Endothelial cell of umbilical vein (primary cell): ENCODE measurements around the gene KRTAP10-10.

Source experiments
- MYC ChIP-seq: IDR thresholded peaks from one replicate; pipeline ENCODE4 v1.6.1; 2011; ENCODE audit warnings: mild to moderate bottlenecking, low read depth, low read length
- TF ChIP-seq, protein P1 (sequence below), 2 donors: IDR thresholded peaks; 1 replicate in 1 of 2; 2 replicates in 1 of 2; pipeline ENCODE4 v1.5.1; 2011; ENCODE audit warnings: low read length in 2 of 2, mild to moderate bottlenecking in 2 of 2, moderate library complexity in 2 of 2, control low read depth in 1 of 2, inconsistent platforms in 1 of 2, low read depth in 1 of 2; ENCODE audit not compliant: insufficient read depth in 1 of 2; ENCODE audit errors: extremely low read depth in 1 of 2

DNA sequence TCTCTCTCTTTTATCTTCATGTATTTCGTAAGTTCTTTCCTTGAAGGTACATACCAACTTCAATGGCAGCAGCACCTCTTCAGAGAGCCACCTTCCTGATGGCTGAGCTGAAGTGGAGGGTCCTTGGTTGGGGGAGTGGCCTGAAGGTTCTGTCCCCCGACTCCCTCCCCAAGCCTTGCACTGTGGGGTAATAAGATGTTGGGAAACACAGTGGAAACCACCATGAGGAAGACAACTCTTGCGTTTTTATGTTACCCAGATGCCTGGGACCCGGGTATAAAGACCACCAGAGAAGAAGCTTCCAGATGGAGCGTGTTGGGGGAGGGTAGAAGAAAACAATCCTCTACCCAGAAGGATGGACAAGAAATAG lies 21.4 kb downstream of the KRTAP10-10 start:
- TF ChIP-seq, protein P1, sequence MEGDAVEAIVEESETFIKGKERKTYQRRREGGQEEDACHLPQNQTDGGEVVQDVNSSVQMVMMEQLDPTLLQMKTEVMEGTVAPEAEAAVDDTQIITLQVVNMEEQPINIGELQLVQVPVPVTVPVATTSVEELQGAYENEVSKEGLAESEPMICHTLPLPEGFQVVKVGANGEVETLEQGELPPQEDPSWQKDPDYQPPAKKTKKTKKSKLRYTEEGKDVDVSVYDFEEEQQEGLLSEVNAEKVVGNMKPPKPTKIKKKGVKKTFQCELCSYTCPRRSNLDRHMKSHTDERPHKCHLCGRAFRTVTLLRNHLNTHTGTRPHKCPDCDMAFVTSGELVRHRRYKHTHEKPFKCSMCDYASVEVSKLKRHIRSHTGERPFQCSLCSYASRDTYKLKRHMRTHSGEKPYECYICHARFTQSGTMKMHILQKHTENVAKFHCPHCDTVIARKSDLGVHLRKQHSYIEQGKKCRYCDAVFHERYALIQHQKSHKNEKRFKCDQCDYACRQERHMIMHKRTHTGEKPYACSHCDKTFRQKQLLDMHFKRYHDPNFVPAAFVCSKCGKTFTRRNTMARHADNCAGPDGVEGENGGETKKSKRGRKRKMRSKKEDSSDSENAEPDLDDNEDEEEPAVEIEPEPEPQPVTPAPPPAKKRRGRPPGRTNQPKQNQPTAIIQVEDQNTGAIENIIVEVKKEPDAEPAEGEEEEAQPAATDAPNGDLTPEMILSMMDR (IDR thresholded peaks at IDR 0.05; ENCODE audit: extremely low read depth in 1 of 2, insufficient read depth in 1 of 2, low read depth in 1 of 2, low read length in 2 of 2): no peak
- TF ChIP-seq MYC: no peak
